ENCODE results near the gene SKIDA1.

The SKIDA1 gene

GRCh38 chr10:21490711-21491105 lies 34.8 kb downstream of the SKIDA1 start:
- no peaks in the 10 kb centered on the region for H3K79me2 ChIP-seq (ENCODE audit: control insufficient read depth, low read length)
- no peaks in the 10 kb centered on the region for H3F3A ChIP-seq (ENCODE audit: control insufficient read depth, insufficient read depth)
- H3K4me3 ChIP-seq (ENCODE audit: low read length): no peak overlapping the region
- H3K36me3 ChIP-seq (ENCODE audit: control insufficient read depth, low read length): no peaks in the 10 kb centered on the region
- H3K9me2 ChIP-seq (replicated peaks; ENCODE audit: control insufficient read depth, low read length): no peaks in the 10 kb centered on the region
- H3K27me3 ChIP-seq (ENCODE audit: control insufficient read depth, low read length): peaks cover 37% of the 10 kb centered on the region
- TF ChIP-seq CTCF (IDR thresholded peaks at IDR 0.05; ENCODE audit: low read depth, low read length, poor library complexity, severe bottlenecking) (no peak), EZH2phosphoT487 (IDR thresholded peaks at IDR 0.05; ENCODE audit: borderline replicate concordance, low read length) (no peak)
- no peaks in the 10 kb centered on the region for H3K9me3 ChIP-seq (ENCODE audit: control insufficient read depth, insufficient read depth, low read length)
- H3K27ac ChIP-seq (ENCODE audit: low read depth, low read length): no peak overlapping the region
- H4K20me1 ChIP-seq (ENCODE audit: control insufficient read depth, insufficient read depth, low read depth, low read length): no peaks in the 10 kb centered on the region
- peaks cover 19% of the 10 kb centered on the region for H3K4me1 ChIP-seq (ENCODE audit: control insufficient read depth, low read length)
- H3K4me2 ChIP-seq (ENCODE audit: low read length): no peak overlapping the region

GRCh38 chr10:21490028-21490710 lies 35.3 kb downstream of the SKIDA1 start:
- Histone ChIP-seq H3F3A (ENCODE audit: control insufficient read depth, insufficient read depth) (no peaks in the 10 kb centered on the region), H3K4me2 (ENCODE audit: low read length) (no peak overlapping the region), H4K20me1 (ENCODE audit: control insufficient read depth, insufficient read depth, low read depth, low read length) (no peaks in the 10 kb centered on the region), H3K79me2 (ENCODE audit: control insufficient read depth, low read length) (no peaks in the 10 kb centered on the region), H3K9me2 (replicated peaks; ENCODE audit: control insufficient read depth, low read length) (no peaks in the 10 kb centered on the region), H3K27me3 (ENCODE audit: control insufficient read depth, low read length) (peaks cover 33% of the 10 kb centered on the region), H3K36me3 (ENCODE audit: control insufficient read depth, low read length) (no peaks in the 10 kb centered on the region), H3K4me1 (ENCODE audit: control insufficient read depth, low read length) (peaks cover 15% of the 10 kb centered on the region), H3K9me3 (ENCODE audit: control insufficient read depth, insufficient read depth, low read length) (no peaks in the 10 kb centered on the region), H3K27ac (ENCODE audit: low read depth, low read length) (no peak overlapping the region), H3K4me3 (ENCODE audit: low read length) (no peak overlapping the region)
- no peak for TF ChIP-seq EZH2phosphoT487 (IDR thresholded peaks at IDR 0.05; ENCODE audit: borderline replicate concordance, low read length)
- TF ChIP-seq CTCF (IDR thresholded peaks at IDR 0.05; ENCODE audit: low read depth, low read length, poor library complexity, severe bottlenecking): no peak

GRCh38 chr10:21488957-21489446 lies 36.5 kb downstream of the SKIDA1 start:
- Histone ChIP-seq H3K36me3 (ENCODE audit: control insufficient read depth, low read length) (no peaks in the 10 kb centered on the region), H4K20me1 (ENCODE audit: control insufficient read depth, insufficient read depth, low read depth, low read length) (no peaks in the 10 kb centered on the region), H3K9me3 (ENCODE audit: control insufficient read depth, insufficient read depth, low read length) (no peaks in the 10 kb centered on the region), H3K4me1 (ENCODE audit: control insufficient read depth, low read length) (peaks cover 3% of the 10 kb centered on the region), H3K4me2 (ENCODE audit: low read length) (no peak overlapping the region), H3K27me3 (ENCODE audit: control insufficient read depth, low read length) (peaks cover 21% of the 10 kb centered on the region), H3K27ac (ENCODE audit: low read depth, low read length) (no peak overlapping the region), H3F3A (ENCODE audit: control insufficient read depth, insufficient read depth) (no peaks in the 10 kb centered on the region), H3K9me2 (replicated peaks; ENCODE audit: control insufficient read depth, low read length) (no peaks in the 10 kb centered on the region), H3K4me3 (ENCODE audit: low read length) (no peak overlapping the region), H3K79me2 (ENCODE audit: control insufficient read depth, low read length) (no peaks in the 10 kb centered on the region)
- no peak for TF ChIP-seq CTCF (IDR thresholded peaks at IDR 0.05; ENCODE audit: low read depth, low read length, poor library complexity, severe bottlenecking)
- TF ChIP-seq EZH2phosphoT487 (IDR thresholded peaks at IDR 0.05; ENCODE audit: borderline replicate concordance, low read length): no peak
